GM06990 (cell line): Measurements from ENCODE around the gene SHC2.
"Not testable (repeated sequence)": the region's sequence is repeated elsewhere in the genome, so short reads cannot be mapped to it uniquely, and the experiment has no call there.

Experiments used
- DNase-seq: peaks from one replicate; pipeline ENCODE4 v3.0.0-alpha.2; 2011; ENCODE audit not compliant: insufficient read length; ENCODE audit errors: extremely low read depth
- H3K27me3 ChIP-seq: replicated peaks from 2 replicates; pipeline ENCODE4 v1.6.0; 2011; ENCODE audit warnings: low read length; ENCODE audit not compliant: control insufficient read depth, insufficient read depth
- H3K36me3 ChIP-seq: 2 replicates; pipeline ENCODE4 v1.5.1; 2011; ENCODE audit warnings: low read length; ENCODE audit not compliant: control insufficient read depth, insufficient read depth
- H3K4me3 ChIP-seq: replicated peaks from 2 replicates; pipeline ENCODE4 v1.5.1; 2011; ENCODE audit warnings: low read depth, mild to moderate bottlenecking, control low read depth, low read length
- CTCF ChIP-seq: IDR thresholded peaks from 2 replicates; pipeline ENCODE4 v1.5.1; 2011; ENCODE audit warnings: low read length, control low read depth, mild to moderate bottlenecking, inconsistent platforms; ENCODE audit not compliant: insufficient read depth, poor library complexity, severe bottlenecking

The SHC2 gene

GRCh38 chr19:399370-399769 is 61.5 kb downstream of the SHC2 start:
- H3K4me3 ChIP-seq, result no peak overlapping the region

DNA sequence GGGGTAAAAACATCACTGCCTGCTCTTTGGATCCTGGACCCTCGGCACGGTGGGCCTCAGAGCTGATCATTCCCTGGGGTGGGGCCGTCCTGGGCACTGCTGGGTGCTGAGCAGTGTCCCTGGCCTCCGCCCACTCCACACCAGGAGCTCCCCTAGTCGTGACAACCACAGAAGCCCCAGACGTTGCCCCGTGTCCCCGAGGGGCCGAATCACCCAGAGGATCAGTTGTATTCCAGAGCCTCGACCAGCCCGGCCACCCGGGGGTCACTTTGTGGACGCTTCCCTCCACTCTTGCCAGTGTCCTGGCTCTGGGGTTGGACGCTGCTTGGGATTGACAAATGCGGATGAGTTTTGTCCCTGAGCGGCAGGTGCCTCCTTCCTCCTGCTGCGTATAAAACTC is 62.1 kb downstream of the SHC2 start:
- DNase-seq, result no peak
- no peak for TF ChIP-seq CTCF
- no peak overlapping the region for H3K4me3 ChIP-seq
- no peaks in the 10 kb centered on the region for H3K36me3 ChIP-seq
- no peaks in the 10 kb centered on the region for H3K27me3 ChIP-seq

More at GRCh38 chr19:399370-399769, 61.5 kb downstream of the SHC2 start:
- H3K36me3 ChIP-seq, result no peaks in the 10 kb centered on the region
- no peak for TF ChIP-seq CTCF
- no peak for DNase-seq
- H3K27me3 ChIP-seq, result no peaks in the 10 kb centered on the region

DNA sequence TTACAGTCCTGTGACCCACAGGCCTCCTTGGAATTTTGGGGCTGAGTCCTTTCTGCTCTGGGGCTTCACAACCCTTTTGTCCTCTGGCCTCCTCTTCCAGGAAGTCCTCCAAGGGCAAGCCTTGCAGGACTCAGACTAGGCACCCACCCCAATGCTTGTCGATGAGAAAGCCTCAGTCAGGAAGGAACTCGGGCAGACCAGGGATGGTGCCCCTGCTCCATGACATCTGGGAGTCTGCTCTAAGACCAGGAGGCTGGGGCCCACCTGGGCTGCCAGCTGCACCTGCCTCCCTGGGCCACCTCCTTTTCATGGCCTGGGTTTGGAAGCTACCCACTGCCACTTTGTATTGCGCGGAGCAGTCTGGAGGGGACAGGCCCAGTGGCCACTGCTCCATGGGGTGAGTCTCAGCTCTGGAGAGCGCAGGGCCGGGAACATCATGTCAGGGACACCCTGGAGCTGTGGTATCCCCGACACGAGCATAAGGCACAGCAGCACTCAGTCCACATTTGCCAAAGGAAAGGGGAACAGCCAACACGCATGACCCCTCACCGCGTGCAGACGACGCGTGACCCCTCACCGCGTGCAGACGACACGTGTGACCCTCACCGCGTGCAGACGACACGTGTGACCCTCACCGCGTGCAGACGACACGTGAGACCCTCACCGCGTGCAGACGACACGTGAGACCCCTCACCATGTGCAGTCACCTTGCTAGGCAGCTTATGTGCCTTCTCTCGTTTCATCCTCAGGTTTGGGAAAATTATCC is 62.7 kb downstream of the SHC2 start:
- Histone ChIP-seq H3K27me3 (no peaks in the 10 kb centered on the region), H3K4me3 (no peak overlapping the region), H3K36me3 (no peaks in the 10 kb centered on the region)
- no peak for DNase-seq
- TF ChIP-seq CTCF, result no peak

DNA sequence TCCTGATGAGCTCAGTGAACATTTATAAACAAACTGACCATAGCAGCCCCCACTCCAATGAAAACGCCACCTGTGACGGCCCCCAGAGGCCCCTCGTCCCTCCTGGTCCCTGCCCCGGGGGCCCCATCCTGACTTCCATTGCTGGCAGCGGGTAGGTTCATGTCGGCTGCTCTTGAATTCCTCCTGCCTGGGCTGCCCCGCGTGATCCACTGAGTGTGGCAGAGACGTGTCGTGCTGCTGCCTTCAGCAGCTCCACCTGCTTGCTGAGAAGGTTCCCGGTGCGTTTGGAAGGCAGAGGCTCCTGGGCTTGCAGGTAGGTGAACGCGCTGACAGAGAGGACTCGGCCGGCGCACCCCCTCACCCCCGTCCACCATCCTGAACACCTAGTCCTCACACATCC is 63.5 kb downstream of the SHC2 start:
- H3K27me3 ChIP-seq, result no peaks in the 10 kb centered on the region
- TF ChIP-seq CTCF, result no peak
- H3K4me3 ChIP-seq, result no peak overlapping the region
- no peaks in the 10 kb centered on the region for H3K36me3 ChIP-seq
- DNase-seq, result no peak

- no peak overlapping the region for H3K4me3 ChIP-seq
- DNase-seq, result no peak
- no peaks in the 10 kb centered on the region for H3K36me3 ChIP-seq
- no peaks in the 10 kb centered on the region for H3K27me3 ChIP-seq
- TF ChIP-seq CTCF, result no peak
These were observed 65.4 kb downstream of the SHC2 start for GRCh38 chr19:395467-395866.

- DNase-seq, H3K4me3 ChIP-seq: not testable (repeated sequence)
These were observed 66.0 kb downstream of the SHC2 start for GRCh38 chr19:394857-395256.

GRCh38 chr19:393560-393959 is 67.3 kb downstream of the SHC2 start:
- H3K4me3 ChIP-seq, H3K36me3 ChIP-seq, DNase-seq, H3K27me3 ChIP-seq: not testable (repeated sequence)

More at GRCh38 chr19:394857-395256, 66.0 kb downstream of the SHC2 start:
- not testable (repeated sequence) for H3K27me3 ChIP-seq, H3K36me3 ChIP-seq
